ENCODE measurements around the gene PANK1. TPM values are rescaled to one million over a fixed set of nuclear protein-coding genes. Genes with fewer than 3 reads are reported as not detected.

The PANK1 gene
- polyA plus RNA-seq, 1 experiment = 9.2 TPM

DNA sequence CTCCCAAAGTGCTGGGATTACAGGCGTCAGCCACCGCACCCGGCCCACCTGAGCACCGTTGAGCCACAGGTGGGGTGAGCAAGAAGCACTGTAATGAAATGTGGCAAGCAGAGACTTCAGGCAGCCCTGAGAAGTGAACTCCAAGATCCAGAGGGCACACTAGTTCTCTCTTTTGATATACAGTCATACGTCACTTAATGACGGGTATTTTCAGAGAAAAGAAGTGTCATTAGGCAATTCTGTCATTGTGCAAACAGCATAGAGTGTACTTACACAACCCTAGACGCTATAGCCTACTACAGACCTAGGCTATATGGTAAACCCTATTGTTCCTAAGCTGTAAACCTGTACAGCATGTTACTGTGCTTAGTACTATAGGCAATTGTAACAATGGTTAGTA lies 7.9 kb downstream of the PANK1 start:
- ChIA-PET CTCF (interaction anchor here (0.7 kb wide), 1 partner anchor 74 kb away, joined by 3 read pairs; no protein-coding TSS in a partner anchor), POLR2A (no interaction called here)
- DNase-seq (ENCODE audit: low read depth, low spot score) = no peak
- TF ChIP-seq, protein P1, sequence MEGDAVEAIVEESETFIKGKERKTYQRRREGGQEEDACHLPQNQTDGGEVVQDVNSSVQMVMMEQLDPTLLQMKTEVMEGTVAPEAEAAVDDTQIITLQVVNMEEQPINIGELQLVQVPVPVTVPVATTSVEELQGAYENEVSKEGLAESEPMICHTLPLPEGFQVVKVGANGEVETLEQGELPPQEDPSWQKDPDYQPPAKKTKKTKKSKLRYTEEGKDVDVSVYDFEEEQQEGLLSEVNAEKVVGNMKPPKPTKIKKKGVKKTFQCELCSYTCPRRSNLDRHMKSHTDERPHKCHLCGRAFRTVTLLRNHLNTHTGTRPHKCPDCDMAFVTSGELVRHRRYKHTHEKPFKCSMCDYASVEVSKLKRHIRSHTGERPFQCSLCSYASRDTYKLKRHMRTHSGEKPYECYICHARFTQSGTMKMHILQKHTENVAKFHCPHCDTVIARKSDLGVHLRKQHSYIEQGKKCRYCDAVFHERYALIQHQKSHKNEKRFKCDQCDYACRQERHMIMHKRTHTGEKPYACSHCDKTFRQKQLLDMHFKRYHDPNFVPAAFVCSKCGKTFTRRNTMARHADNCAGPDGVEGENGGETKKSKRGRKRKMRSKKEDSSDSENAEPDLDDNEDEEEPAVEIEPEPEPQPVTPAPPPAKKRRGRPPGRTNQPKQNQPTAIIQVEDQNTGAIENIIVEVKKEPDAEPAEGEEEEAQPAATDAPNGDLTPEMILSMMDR (IDR thresholded peaks at IDR 0.05; ENCODE audit: low read depth, low read length) = no peak
- H3K4me3 ChIP-seq (ENCODE audit: low read depth, low read length) = no peak overlapping the region
- H3K9me3 ChIP-seq (ENCODE audit: control insufficient read depth, insufficient read depth, low read length) = no peaks in the 10 kb centered on the region
- no peaks in the 10 kb centered on the region for H3K27me3 ChIP-seq (ENCODE audit: control insufficient read depth, insufficient read depth, low read length)
- no peak overlapping the region for H3K27ac ChIP-seq (ENCODE audit: low read depth, low read length)

DNA sequence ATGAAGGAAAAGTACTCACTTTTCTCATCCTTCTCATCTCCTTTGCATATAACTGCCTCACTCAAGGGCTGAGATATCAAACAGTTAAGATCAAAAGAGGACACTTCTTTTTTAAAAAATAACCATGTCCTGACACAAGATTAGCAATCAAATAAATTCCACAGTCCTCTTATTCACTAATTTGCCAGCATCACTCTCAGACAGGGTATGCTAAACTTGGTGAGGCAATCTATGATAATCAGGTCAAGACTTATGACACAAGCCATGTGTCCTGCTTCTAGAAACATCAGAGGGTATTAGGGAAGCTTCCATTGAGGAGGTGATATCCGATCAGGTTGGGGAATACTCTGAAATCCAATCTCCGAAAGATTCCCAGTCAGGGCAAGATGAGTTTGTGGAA lies 10.4 kb downstream of the PANK1 start:
- ChIA-PET CTCF (no interaction called here), POLR2A (interaction anchor here (2.5 kb wide), 1 partner anchor 9 kb away, joined by 16 read pairs; no protein-coding TSS in a partner anchor)
- Histone ChIP-seq H3K4me3 (ENCODE audit: low read depth, low read length) (no peak overlapping the region), H3K27ac (ENCODE audit: low read depth, low read length) (no peak overlapping the region), H3K27me3 (ENCODE audit: control insufficient read depth, insufficient read depth, low read length) (no peaks in the 10 kb centered on the region), H3K9me3 (ENCODE audit: control insufficient read depth, insufficient read depth, low read length) (no peaks in the 10 kb centered on the region)
- TF ChIP-seq, protein P1 (IDR thresholded peaks at IDR 0.05; ENCODE audit: low read depth, low read length) = no peak
- DNase-seq (ENCODE audit: low read depth, low spot score) = no peak

DNA sequence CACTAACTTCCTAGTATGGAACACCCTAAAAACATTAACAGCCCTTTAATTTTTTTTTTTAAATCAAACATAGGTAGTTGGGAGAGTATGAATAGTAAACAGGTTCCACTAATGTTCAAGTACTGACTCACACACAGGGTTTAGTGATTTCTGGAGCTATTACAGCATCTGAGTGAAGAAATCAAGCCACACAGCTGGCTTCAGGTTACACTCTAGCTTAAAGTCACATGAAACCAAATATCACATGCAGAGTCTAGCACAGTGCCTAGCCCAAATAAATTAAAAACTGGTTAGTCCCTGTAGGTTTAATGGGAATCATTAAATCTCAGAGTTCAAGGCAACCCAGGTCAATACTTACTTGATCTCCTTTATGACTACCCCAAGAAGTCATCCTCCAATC lies 11.6 kb downstream of the PANK1 start:
- DNase-seq (ENCODE audit: low read depth, low spot score) = peak; percentile 63
- Histone ChIP-seq H3K9me3 (ENCODE audit: control insufficient read depth, insufficient read depth, low read length) (no peaks in the 10 kb centered on the region), H3K4me3 (ENCODE audit: low read depth, low read length) (no peak overlapping the region), H3K27ac (ENCODE audit: low read depth, low read length) (no peak overlapping the region), H3K27me3 (ENCODE audit: control insufficient read depth, insufficient read depth, low read length) (no peaks in the 10 kb centered on the region)
- POLR2A ChIA-PET = interaction anchor here (2.5 kb wide), 1 partner anchor 10 kb away, joined by 16 read pairs; no protein-coding TSS in a partner anchor
- TF ChIP-seq, protein P1 (IDR thresholded peaks at IDR 0.05; ENCODE audit: low read depth, low read length) = no peak
- CTCF ChIA-PET = no interaction called here

DNA sequence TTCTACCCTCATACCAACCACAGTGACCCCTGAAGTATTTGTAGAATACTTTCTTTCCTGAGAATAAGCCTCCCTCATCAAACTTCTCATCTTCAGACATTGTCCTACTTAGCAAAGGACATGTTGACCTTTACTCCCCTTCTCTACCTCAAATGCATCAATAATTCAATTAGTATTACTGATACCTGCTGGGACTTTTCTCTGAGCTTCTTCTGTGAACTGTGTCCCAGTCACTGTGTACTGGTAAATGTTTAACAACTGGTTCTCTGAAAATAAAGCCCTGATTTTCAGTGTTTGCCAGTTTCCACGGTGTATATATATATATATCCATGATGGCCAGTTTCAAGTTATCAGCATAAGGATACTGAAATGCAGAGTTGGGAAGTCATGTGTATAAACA lies 12.2 kb downstream of the PANK1 start:
- ChIA-PET POLR2A (interaction anchor here (2.5 kb wide), 1 partner anchor 11 kb away, joined by 16 read pairs; no protein-coding TSS in a partner anchor), CTCF (no interaction called here)
- H3K27ac ChIP-seq (ENCODE audit: low read depth, low read length) = no peak overlapping the region
- no peaks in the 10 kb centered on the region for H3K9me3 ChIP-seq (ENCODE audit: control insufficient read depth, insufficient read depth, low read length)
- no peak for DNase-seq (ENCODE audit: low read depth, low spot score)
- TF ChIP-seq, protein P1 (IDR thresholded peaks at IDR 0.05; ENCODE audit: low read depth, low read length) = no peak
- H3K27me3 ChIP-seq (ENCODE audit: control insufficient read depth, insufficient read depth, low read length) = no peaks in the 10 kb centered on the region
- no peak overlapping the region for H3K4me3 ChIP-seq (ENCODE audit: low read depth, low read length)

DNA sequence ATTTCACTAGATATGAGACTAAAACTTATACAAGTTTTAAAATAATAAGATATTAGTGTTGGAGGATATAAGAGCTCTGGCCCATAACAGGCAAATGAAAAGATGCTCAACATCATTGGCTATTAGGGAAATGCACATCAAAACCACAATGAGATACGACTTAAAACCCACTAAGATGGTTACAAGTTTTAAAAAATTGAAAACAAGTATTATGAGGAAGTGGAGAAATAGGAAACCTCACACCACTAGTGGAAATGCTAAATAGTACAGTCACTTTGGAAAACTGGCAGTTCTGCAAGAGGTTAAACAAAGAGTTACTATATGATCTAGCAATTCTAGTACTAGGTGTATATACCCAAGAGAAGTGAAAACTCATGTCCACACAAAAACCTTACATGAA lies 17.2 kb downstream of the PANK1 start:
- H3K27ac ChIP-seq (ENCODE audit: low read depth, low read length) = no peak overlapping the region
- H3K27me3 ChIP-seq (ENCODE audit: control insufficient read depth, insufficient read depth, low read length) = no peaks in the 10 kb centered on the region
- H3K4me3 ChIP-seq (ENCODE audit: low read depth, low read length) = no peak overlapping the region
- TF ChIP-seq, protein P1 (IDR thresholded peaks at IDR 0.05; ENCODE audit: low read depth, low read length) = no peak
- ChIA-PET POLR2A (no interaction called here), CTCF (no interaction called here)
- no peak for DNase-seq (ENCODE audit: low read depth, low spot score)
- H3K9me3 ChIP-seq (ENCODE audit: control insufficient read depth, insufficient read depth, low read length) = no peaks in the 10 kb centered on the region
